GM21528 (cell line): ENCODE measurements around the gene AP2A2.
"Not testable (repeated sequence)": the region's sequence is repeated elsewhere in the genome, so short reads cannot be mapped to it uniquely, and the experiment has no call there.

Source experiments
- ATAC-seq: cut with Tn5 transposase; IDR thresholded peaks from one replicate; pipeline ENCODE4 v1.9.1; 2021; ENCODE audit warnings: mild to moderate bottlenecking, moderate library complexity; ENCODE audit not compliant: unreplicated experiment, low FRiP score

Gene AP2A2

GRCh38 chr11:1010551-1011319 is 85.1 kb downstream of the AP2A2 start:
- no peak for ATAC-seq

GRCh38 chr11:1011320-1011698 is 85.6 kb downstream of the AP2A2 start:
- ATAC-seq: no peak

GRCh38 chr11:1012291-1012690 is 86.6 kb downstream of the AP2A2 start:
- no peak for ATAC-seq

GRCh38 chr11:1012740-1013630 is 87.3 kb downstream of the AP2A2 start:
- ATAC-seq: no peak

- ATAC-seq: no peak
These were observed 87.9 kb downstream of the AP2A2 start for GRCh38 chr11:1013631-1013935.

- ATAC-seq: no peak
These were observed 88.6 kb downstream of the AP2A2 start for GRCh38 chr11:1014276-1014675.

GRCh38 chr11:1015064-1015463 is 89.4 kb downstream of the AP2A2 start:
- no peak for ATAC-seq

- ATAC-seq: no peak
These were observed 90.3 kb downstream of the AP2A2 start for GRCh38 chr11:1015826-1016545.

- not testable (repeated sequence) for ATAC-seq
These were observed 91.0 kb downstream of the AP2A2 start for GRCh38 chr11:1016610-1017126.

- no peak for ATAC-seq
These were observed 91.8 kb downstream of the AP2A2 start for GRCh38 chr11:1017269-1018005.

GRCh38 chr11:1018091-1018490 is 92.4 kb downstream of the AP2A2 start:
- no peak for ATAC-seq

- ATAC-seq: no peak
These were observed 93.7 kb downstream of the AP2A2 start for GRCh38 chr11:1019321-1019910.

GRCh38 chr11:1020211-1020905 is 94.7 kb downstream of the AP2A2 start:
- no peak for ATAC-seq

GRCh38 chr11:1022411-1022810 is 96.7 kb downstream of the AP2A2 start:
- ATAC-seq: no peak

GRCh38 chr11:1022908-1023810 is 97.5 kb downstream of the AP2A2 start:
- no peak for ATAC-seq

- no peak for ATAC-seq
These were observed 98.3 kb downstream of the AP2A2 start for GRCh38 chr11:1023811-1024596.

GRCh38 chr11:1024597-1025409 is 99.1 kb downstream of the AP2A2 start:
- ATAC-seq: no peak
